IPS DF 19.7 (cell line): ENCODE measurements around the gene ZNF607.

Source experiments
- DNase-seq: peaks from one replicate; pipeline ENCODE4 v3.0.0-alpha.2; 2013; ENCODE audit warnings: low read depth, low spot score

ZNF607 gene

GRCh38 chr19:37654118-37654517 lies 65.4 kb downstream of the ZNF607 start:
- DNase-seq = no peak
